GM12864 (cell line): ENCODE results near the gene SLAMF7.

ENCODE experiments used
- DNase-seq: peaks from one replicate; pipeline ENCODE4 v3.0.0-alpha.2; 2011; ENCODE audit warnings: low read depth
- H3K4me3 ChIP-seq: 2 replicates; pipeline ENCODE4 v1.5.1; 2011; ENCODE audit warnings: mild to moderate bottlenecking, low read depth, low read length, control low read depth
- CTCF ChIP-seq: IDR thresholded peaks from 2 replicates; pipeline ENCODE4 v1.5.1; 2011; ENCODE audit warnings: low read depth, mild to moderate bottlenecking, moderate library complexity, low read length, control low read depth, inconsistent platforms; ENCODE audit errors: missing control alignments

The SLAMF7 gene

GRCh38 chr1:160758521-160758920, 19.5 kb downstream of the SLAMF7 start:
- no peak overlapping the region for H3K4me3 ChIP-seq
- TF ChIP-seq CTCF, result no peak
- DNase-seq, result no peak

- DNase-seq, result no peak
- H3K4me3 ChIP-seq, result no peak overlapping the region
- no peak for TF ChIP-seq CTCF
Observed at GRCh38 chr1:160759740-160760139, 20.7 kb downstream of the SLAMF7 start.

- H3K4me3 ChIP-seq, result no peak overlapping the region
- DNase-seq, result no peak
- no peak for TF ChIP-seq CTCF
Observed at GRCh38 chr1:160761046-160761445, 22.0 kb downstream of the SLAMF7 start.

GRCh38 chr1:160761886-160762285, 22.8 kb downstream of the SLAMF7 start:
- H3K4me3 ChIP-seq, result no peak overlapping the region
- TF ChIP-seq CTCF, result no peak
- DNase-seq, result no peak

- DNase-seq, result no peak
- no peak overlapping the region for H3K4me3 ChIP-seq
- TF ChIP-seq CTCF, result no peak
Observed at GRCh38 chr1:160763993-160764392, 24.9 kb downstream of the SLAMF7 start.

- no peak for DNase-seq
Observed at GRCh38 chr1:160767395-160768294, 28.6 kb downstream of the SLAMF7 start.

More at GRCh38 chr1:160767395-160768294, 28.6 kb downstream of the SLAMF7 start:
- no peak for TF ChIP-seq CTCF
- peak overlapping the region; percentile 63 for H3K4me3 ChIP-seq
